Measurements from ENCODE around the gene KIAA1755. TPM values are rescaled to one million over a fixed set of nuclear protein-coding genes. Genes with fewer than 3 reads are reported as not detected.

KIAA1755 gene
- total RNA-seq, 1 experiment from 2014 or later = not detected

DNA sequence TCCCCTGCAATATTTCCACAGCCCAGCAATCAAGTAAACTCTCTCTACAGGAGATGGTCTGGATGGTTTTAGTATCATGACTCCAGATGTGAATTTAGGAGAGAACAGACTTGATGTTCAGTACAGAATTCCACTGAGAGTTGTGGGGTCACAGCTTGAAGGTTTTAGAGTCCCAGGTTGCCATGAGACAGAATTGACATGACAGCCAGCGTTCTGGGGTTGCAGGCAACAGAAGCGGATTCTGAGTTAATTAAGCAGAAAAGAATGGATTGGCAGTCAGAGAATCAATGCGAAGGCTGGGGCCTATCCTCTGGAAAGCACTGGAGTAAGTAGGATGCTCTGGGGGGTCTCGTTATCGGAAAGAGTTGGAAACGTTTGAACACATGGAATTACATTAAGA is 2.4 kb upstream of the KIAA1755 start:
- ChIA-PET POLR2A (ENCODE audit: low non-redundant PET) (no interaction called here), CTCF (no interaction called here)
- TF ChIP-seq, protein P1, sequence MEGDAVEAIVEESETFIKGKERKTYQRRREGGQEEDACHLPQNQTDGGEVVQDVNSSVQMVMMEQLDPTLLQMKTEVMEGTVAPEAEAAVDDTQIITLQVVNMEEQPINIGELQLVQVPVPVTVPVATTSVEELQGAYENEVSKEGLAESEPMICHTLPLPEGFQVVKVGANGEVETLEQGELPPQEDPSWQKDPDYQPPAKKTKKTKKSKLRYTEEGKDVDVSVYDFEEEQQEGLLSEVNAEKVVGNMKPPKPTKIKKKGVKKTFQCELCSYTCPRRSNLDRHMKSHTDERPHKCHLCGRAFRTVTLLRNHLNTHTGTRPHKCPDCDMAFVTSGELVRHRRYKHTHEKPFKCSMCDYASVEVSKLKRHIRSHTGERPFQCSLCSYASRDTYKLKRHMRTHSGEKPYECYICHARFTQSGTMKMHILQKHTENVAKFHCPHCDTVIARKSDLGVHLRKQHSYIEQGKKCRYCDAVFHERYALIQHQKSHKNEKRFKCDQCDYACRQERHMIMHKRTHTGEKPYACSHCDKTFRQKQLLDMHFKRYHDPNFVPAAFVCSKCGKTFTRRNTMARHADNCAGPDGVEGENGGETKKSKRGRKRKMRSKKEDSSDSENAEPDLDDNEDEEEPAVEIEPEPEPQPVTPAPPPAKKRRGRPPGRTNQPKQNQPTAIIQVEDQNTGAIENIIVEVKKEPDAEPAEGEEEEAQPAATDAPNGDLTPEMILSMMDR (conservative IDR thresholded peaks at IDR 0.05; ENCODE audit: low read depth, low read length) = no peak
- TF ChIP-seq EZH2 (IDR thresholded peaks at IDR 0.05; ENCODE audit: borderline replicate concordance, low read depth, low read length, poor library complexity, severe bottlenecking) = no peak
- H3K9me3 ChIP-seq (ENCODE audit: low read depth, low read length, poor library complexity, severe bottlenecking) = no peaks in the 10 kb centered on the region
- no peak overlapping the region for H3K27ac ChIP-seq (ENCODE audit: low read depth, low read length, poor library complexity, severe bottlenecking)
- H3K4me3 ChIP-seq (ENCODE audit: low read depth, low read length, poor library complexity, severe bottlenecking) = no peak overlapping the region
- H3K36me3 ChIP-seq (ENCODE audit: insufficient read depth, low read length, poor library complexity, severe bottlenecking) = no peaks in the 10 kb centered on the region
- H3K27me3 ChIP-seq (replicated peaks; ENCODE audit: insufficient read depth, low read depth, low read length, poor library complexity) = peaks cover 50% of the 10 kb centered on the region
- no peaks in the 10 kb centered on the region for H3K4me1 ChIP-seq (ENCODE audit: insufficient read depth, low read length, poor library complexity, severe bottlenecking)
- intact Hi-C loops (cut with micrococcal nuclease; ENCODE audit: unreplicated experiment) = no loop called here
- no peak for DNase-seq (ENCODE audit: low spot score)
- BruUV-seq (replicated peaks) = no TSS peak

- H3K27me3 ChIP-seq (replicated peaks; ENCODE audit: insufficient read depth, low read depth, low read length, poor library complexity) = peaks cover 43% of the 10 kb centered on the region
- TF ChIP-seq, protein P1 (conservative IDR thresholded peaks at IDR 0.05; ENCODE audit: low read depth, low read length) = no peak
- TF ChIP-seq EZH2 (IDR thresholded peaks at IDR 0.05; ENCODE audit: borderline replicate concordance, low read depth, low read length, poor library complexity, severe bottlenecking) = no peak
- no peak overlapping the region for H3K27ac ChIP-seq (ENCODE audit: low read depth, low read length, poor library complexity, severe bottlenecking)
- POLR2A ChIA-PET (ENCODE audit: low non-redundant PET) = no interaction called here
- DNase-seq (ENCODE audit: low spot score) = no peak
- CTCF ChIA-PET = no interaction called here
- BruUV-seq (replicated peaks) = no TSS peak
- no peaks in the 10 kb centered on the region for H3K4me1 ChIP-seq (ENCODE audit: insufficient read depth, low read length, poor library complexity, severe bottlenecking)
- intact Hi-C loops (cut with micrococcal nuclease; ENCODE audit: unreplicated experiment) = no loop called here
- no peak overlapping the region for H3K4me3 ChIP-seq (ENCODE audit: low read depth, low read length, poor library complexity, severe bottlenecking)
- H3K9me3 ChIP-seq (ENCODE audit: low read depth, low read length, poor library complexity, severe bottlenecking) = no peaks in the 10 kb centered on the region
- H3K36me3 ChIP-seq (ENCODE audit: insufficient read depth, low read length, poor library complexity, severe bottlenecking) = no peaks in the 10 kb centered on the region
Measured at GRCh38 chr20:38261054-38261390, 487 bp upstream of the KIAA1755 start.

- no TSS peak for BruUV-seq (replicated peaks)
- DNase-seq (ENCODE audit: low spot score) = no peak
- Histone ChIP-seq H3K36me3 (ENCODE audit: insufficient read depth, low read length, poor library complexity, severe bottlenecking) (no peaks in the 10 kb centered on the region), H3K9me3 (ENCODE audit: low read depth, low read length, poor library complexity, severe bottlenecking) (no peaks in the 10 kb centered on the region), H3K4me3 (ENCODE audit: low read depth, low read length, poor library complexity, severe bottlenecking) (no peak overlapping the region), H3K27me3 (replicated peaks; ENCODE audit: insufficient read depth, low read depth, low read length, poor library complexity) (peaks cover 42% of the 10 kb centered on the region), H3K27ac (ENCODE audit: low read depth, low read length, poor library complexity, severe bottlenecking) (no peak overlapping the region), H3K4me1 (ENCODE audit: insufficient read depth, low read length, poor library complexity, severe bottlenecking) (no peaks in the 10 kb centered on the region)
- ChIA-PET CTCF (no interaction called here), POLR2A (ENCODE audit: low non-redundant PET) (no interaction called here)
- intact Hi-C loops (cut with micrococcal nuclease; ENCODE audit: unreplicated experiment) = no loop called here
- TF ChIP-seq EZH2 (IDR thresholded peaks at IDR 0.05; ENCODE audit: borderline replicate concordance, low read depth, low read length, poor library complexity, severe bottlenecking) = peak; percentile 58
- TF ChIP-seq, protein P1 (conservative IDR thresholded peaks at IDR 0.05; ENCODE audit: low read depth, low read length) = no peak
Measured at GRCh38 chr20:38260025-38260377, 534 bp downstream of the KIAA1755 start.
